Activated CD8-positive, alpha-beta T cell treated with anti-CD3 and anti-CD28 coated beads, Interleukin-2, amount 10 ng/mL, durations not matched to agents 7 days and 5 days (primary cell): ENCODE results near the gene KIAA1191. TPM values are rescaled to one million over a fixed set of nuclear protein-coding genes. Genes with fewer than 3 reads are reported as not detected.
"Not testable (repeated sequence)": the region's sequence is repeated elsewhere in the genome, so short reads cannot be mapped to it uniquely, and the experiment has no call there.

Source experiments
- ATAC-seq: fragments of 150-1000 bp; cut with Tn5 transposase; one replicate; pipeline ENCODE4 v1.10.0; 2021; ENCODE audit warnings: moderate library complexity
- CTCF ChIA-PET: fragments of 350-600 bp; sonication (Branson Sonifier 250); formaldehyde crosslinking; loops from one replicate; lab custom pipeline; 2021; ENCODE audit warnings: antibody characterized with exemption; lab: Charles Lee
- POLR2A ChIA-PET: fragments of 350-600 bp; sonication (Branson Sonifier 250); formaldehyde crosslinking; loops from one replicate; lab custom pipeline; 2021; ENCODE audit warnings: antibody characterized with exemption; lab: Charles Lee
- DNase-seq: peaks from one replicate; pipeline ENCODE4 v3.0.0-alpha.2; 2020
- H3K27ac Mint-ChIP-seq: one replicate; pipeline ENCODE4 v1.8.0; 2021; ENCODE audit warnings: mild to moderate bottlenecking, mixed read lengths
- H3K27me3 Mint-ChIP-seq: one replicate; pipeline ENCODE4 v1.8.0; 2021; ENCODE audit warnings: low read depth, mixed read lengths
- H3K36me3 Mint-ChIP-seq: one replicate; pipeline ENCODE4 v1.8.0; 2021; ENCODE audit warnings: low read depth, mixed read lengths
- H3K4me1 Mint-ChIP-seq: one replicate; pipeline ENCODE4 v1.8.0; 2021; ENCODE audit warnings: low read depth, mixed read lengths
- H3K4me3 Mint-ChIP-seq: one replicate; pipeline ENCODE4 v1.8.0; 2021; ENCODE audit warnings: mild to moderate bottlenecking, mixed read lengths
- H3K9me3 Mint-ChIP-seq: one replicate; pipeline ENCODE4 v1.8.0; 2022; ENCODE audit warnings: mixed read lengths; ENCODE audit not compliant: insufficient read depth
- microRNA-seq: library from miRNA; unstranded; fragments of <30 nt; microRNA quantifications from one replicate; pipeline ENCODE4 v1.2.0, GENCODE V29; 2022
- total RNA-seq, 2 experiments: library from RNA; stranded (reverse); gene quantifications; one replicate each; pipeline ENCODE4 v1.2.3, GENCODE V29; 2021

The KIAA1191 gene
- total RNA-seq, 2 experiments from 2014 or later, result 51.0 to 55.7 TPM

DNA sequence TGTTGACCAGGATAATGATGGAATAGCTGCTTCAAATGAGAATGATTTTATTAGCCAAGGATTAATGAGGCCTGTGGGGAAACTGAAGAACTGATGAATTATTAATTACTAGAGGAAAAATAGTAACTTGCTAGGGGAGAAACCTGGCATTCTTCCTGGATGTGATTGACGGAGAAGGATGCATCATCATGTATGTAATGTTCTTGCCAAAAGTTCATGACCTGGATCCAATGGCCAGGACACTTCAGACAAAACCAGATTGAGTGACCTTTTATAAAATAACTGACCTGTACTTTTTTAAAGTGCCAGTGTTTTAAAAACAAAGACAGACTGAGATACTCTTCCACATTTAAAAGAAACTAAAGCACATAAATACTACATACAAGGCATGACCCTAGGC is 23.7 kb downstream of the KIAA1191 start:
- DNase-seq (no peak), ATAC-seq (no peak)
- CTCF ChIA-PET, result no interaction called here
- peaks cover 27% of the 10 kb centered on the region for H3K36me3 Mint-ChIP-seq
- H3K9me3 Mint-ChIP-seq, result peaks cover 11% of the 10 kb centered on the region
- no peaks in the 10 kb centered on the region for H3K27me3 Mint-ChIP-seq
- no peak overlapping the region for H3K4me3 Mint-ChIP-seq
- no peaks in the 10 kb centered on the region for H3K4me1 Mint-ChIP-seq
- H3K27ac Mint-ChIP-seq, result no peak overlapping the region
- POLR2A ChIA-PET, result no interaction called here

DNA sequence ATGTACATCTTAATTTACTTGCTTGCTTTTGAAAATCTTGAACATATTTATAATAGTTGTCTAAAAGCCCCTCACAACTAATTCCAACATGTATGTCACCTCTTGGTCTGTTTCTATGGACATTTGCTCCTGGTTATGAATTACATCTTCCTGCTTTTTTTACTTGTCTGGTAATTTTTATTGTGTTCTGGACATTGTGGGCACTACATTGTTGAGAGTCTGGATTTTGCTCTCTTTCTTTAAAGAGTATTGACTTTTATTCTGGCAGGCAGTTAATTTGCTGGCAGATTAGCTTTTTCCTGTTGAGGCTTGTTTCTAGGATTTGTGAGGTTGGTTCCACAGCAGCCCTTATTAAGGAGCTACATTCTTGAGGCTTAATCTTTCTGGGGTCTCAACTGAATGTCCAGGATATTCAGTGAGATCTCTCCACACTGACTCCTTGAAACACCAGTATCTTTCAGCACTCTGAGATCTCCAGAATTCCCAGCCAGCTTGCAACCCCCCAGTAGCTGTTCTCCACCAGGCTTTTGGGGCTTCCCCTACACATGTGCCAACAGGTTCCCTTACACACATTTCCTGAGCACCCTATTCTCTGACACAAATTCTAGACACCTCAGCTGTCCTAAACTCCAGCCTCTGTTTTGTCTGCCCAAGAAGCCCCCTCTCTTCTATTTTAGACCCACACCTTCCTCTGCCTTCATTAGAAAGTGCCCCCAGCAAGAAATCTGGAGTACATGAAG is 27.4 kb downstream of the KIAA1191 start:
- no peaks in the 10 kb centered on the region for H3K27me3 Mint-ChIP-seq
- ATAC-seq (no peak), DNase-seq (no peak)
- no peak overlapping the region for H3K4me3 Mint-ChIP-seq
- POLR2A ChIA-PET, result no interaction called here
- CTCF ChIA-PET, result interaction anchor here (0.7 kb wide), 1 partner anchor 41 kb away, joined by 3 read pairs; no protein-coding TSS in a partner anchor
- peaks cover 11% of the 10 kb centered on the region for H3K9me3 Mint-ChIP-seq
- no peaks in the 10 kb centered on the region for H3K4me1 Mint-ChIP-seq
- no peak overlapping the region for H3K27ac Mint-ChIP-seq
- H3K36me3 Mint-ChIP-seq, result peaks cover 26% of the 10 kb centered on the region

DNA sequence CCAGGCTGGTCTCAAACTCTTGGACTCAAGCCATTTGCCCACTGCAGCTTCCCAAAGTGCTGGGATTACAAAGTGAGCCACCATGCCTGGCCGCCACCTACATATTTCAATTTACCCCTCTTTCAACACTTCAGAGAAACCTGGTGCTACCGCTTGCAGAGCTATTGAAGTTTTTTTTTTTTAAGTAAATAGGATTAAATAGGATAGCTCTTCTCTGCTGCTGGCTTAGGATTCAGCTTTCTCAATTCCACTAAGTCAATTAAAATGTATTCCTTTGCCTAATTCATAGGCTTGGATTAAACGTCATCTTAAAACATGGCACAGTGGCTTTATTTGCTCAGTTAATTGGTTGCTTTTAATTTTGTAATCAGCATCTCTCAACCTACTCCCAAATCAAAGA is 41.0 kb downstream of the KIAA1191 start:
- ChIA-PET POLR2A (no interaction called here), CTCF (interaction anchor here (1.5 kb wide), 1 partner anchor 41 kb away, joined by 3 read pairs; the partner anchor contains the start of gene KIAA1191)
- H3K9me3 Mint-ChIP-seq, result no peaks in the 10 kb centered on the region

DNA sequence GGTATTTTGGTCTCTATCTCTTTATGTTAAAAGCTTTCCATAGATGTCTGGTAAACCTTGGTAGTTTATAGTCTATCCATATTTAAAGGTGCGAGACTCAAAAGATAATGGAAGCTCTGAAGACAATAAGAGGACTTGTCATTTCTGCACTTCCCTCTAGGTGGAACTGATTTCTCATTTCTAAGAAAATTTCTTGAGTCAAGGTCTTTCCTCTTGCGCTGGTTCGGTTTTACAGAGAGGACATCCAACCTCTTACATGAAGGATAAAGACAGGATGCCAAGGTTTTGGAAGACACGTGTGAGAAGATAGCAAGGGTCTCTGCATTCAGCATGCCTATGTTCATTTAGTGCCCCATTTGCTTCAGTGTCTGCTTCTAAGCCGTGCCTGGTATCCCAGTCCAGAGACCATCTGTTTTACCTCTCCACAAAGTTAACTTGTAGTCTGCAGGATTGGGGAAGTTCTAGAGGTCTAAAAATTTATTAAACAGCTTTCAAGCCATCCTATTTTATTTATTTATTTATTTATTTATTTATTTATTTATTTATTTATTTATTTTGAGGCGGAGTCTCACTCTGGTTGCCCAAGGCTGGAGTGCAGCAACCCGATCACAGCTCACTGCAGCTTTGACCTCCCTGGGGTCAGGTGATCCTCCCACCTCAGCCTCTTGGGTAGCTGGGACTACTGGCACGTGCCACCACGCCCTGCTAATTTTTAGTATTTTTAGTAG is 41.6 kb downstream of the KIAA1191 start:
- ChIA-PET POLR2A (no interaction called here), CTCF (interaction anchor here (1.5 kb wide), 1 partner anchor 42 kb away, joined by 3 read pairs; the partner anchor contains the start of gene KIAA1191)
- no peak overlapping the region for H3K27ac Mint-ChIP-seq
- no peaks in the 10 kb centered on the region for H3K4me1 Mint-ChIP-seq
- no peak for DNase-seq
- peaks cover 21% of the 10 kb centered on the region for H3K36me3 Mint-ChIP-seq
- no peak for ATAC-seq
- H3K27me3 Mint-ChIP-seq, result no peaks in the 10 kb centered on the region
- H3K4me3 Mint-ChIP-seq, result no peak overlapping the region
- H3K9me3 Mint-ChIP-seq, result no peaks in the 10 kb centered on the region

More for the DNA sequence above, 41.0 kb downstream of the KIAA1191 start:
- Mint-ChIP-seq H3K4me3 (no peak overlapping the region), H3K4me1 (no peaks in the 10 kb centered on the region), H3K36me3 (peaks cover 16% of the 10 kb centered on the region), H3K27me3 (no peaks in the 10 kb centered on the region), H3K27ac (no peak overlapping the region)
- ATAC-seq (no peak), DNase-seq (no peak)

DNA sequence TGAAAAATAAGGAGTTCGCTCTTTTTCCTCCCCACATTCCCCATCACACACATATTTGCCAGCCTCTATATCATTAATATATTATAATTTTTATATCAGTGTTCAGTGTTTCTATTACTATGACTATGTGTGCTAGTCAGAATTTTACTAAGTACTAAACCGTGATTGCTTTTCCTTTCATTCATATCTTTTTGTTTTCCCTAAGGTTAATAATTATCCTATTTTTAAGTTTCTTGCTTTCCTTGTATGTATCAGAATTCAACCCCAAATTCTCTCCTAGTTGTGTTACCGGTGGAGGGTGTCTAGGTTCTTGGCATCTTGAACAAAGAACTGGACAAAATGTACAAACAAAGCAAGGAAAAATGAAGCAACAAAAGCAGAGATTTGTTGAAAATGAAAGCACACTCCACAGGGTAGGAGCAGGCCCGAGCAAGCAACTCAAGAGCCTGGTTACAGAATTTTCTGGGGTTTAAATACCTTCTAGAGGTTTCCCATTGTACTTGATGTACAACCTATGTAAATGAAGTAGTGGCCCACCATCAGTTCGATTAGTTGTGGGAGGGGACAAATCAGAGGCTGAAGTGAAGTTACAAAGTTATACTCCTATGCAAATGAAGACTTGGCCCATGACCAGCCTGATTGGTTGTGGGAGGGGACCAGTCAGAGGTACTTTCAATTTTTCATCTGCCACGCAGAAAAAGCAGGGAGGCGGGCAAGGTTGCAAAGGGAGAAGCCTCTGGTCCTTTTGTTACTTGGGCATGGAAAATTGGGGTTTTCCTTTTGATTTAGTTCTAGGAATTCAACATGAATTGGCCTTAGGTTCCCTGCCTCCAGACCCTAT is 43.8 kb downstream of the KIAA1191 start:
- ATAC-seq (no peak), DNase-seq (no peak)
- Mint-ChIP-seq H3K4me1 (no peaks in the 10 kb centered on the region), H3K9me3 (no peaks in the 10 kb centered on the region), H3K27ac (no peak overlapping the region), H3K36me3 (peaks cover 29% of the 10 kb centered on the region), H3K4me3 (no peak overlapping the region), H3K27me3 (no peaks in the 10 kb centered on the region)
- ChIA-PET POLR2A (no interaction called here), CTCF (no interaction called here)

DNA sequence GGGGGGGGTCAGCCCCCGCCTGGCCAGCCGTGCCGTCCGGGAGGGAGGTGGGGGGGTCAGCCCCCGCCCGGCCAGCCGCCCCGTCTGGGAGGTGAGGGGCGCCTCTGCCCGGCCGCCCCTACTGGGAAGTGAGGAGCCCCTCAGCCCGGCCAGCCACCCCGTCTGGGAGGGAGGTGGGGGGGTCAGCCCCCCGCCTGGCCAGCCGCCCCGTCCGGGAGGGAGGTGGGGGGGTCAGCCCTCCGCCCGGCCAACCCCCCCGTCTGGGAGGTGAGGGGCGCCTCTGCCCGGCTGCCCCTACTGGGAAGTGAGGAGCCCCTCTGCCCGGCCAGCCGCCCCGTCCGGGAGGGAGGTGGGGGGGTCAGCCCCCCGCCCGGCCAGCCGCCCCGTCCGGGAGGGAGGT is 56.2 kb downstream of the KIAA1191 start:
- H3K36me3 Mint-ChIP-seq, result peaks cover 33% of the 10 kb centered on the region
- ATAC-seq, H3K27ac Mint-ChIP-seq, CTCF ChIA-PET, H3K9me3 Mint-ChIP-seq, DNase-seq, H3K27me3 Mint-ChIP-seq, H3K4me3 Mint-ChIP-seq, H3K4me1 Mint-ChIP-seq, POLR2A ChIA-PET: not testable (repeated sequence)

Small RNA genes within 50 kb of the gene (microRNA-seq; reads per million reads assigned to microRNA genes)
- gene MIR1271, result 6.9 reads per million, percentile 13 among the genes with 10 or more reads in this experiment

Other genes with a start within 250 kb of the KIAA1191 start
- gene SIMC1, start 123.3 kb downstream of the KIAA1191 start, total RNA-seq, result 10 to 100 TPM; 25.7 to 26.3 TPM
- 10 to 100 TPM in 1 of 2 experiments, 1 to 10 TPM in 1; 8.6 to 11.0 TPM for gene ARL10, start 3.7 kb upstream of the KIAA1191 start, total RNA-seq
- 10 to 100 TPM; 44.5 to 46.3 TPM for gene NOP16, start 26.8 kb upstream of the KIAA1191 start, total RNA-seq
- gene HIGD2A, start 27.0 kb upstream of the KIAA1191 start, total RNA-seq, result 100 to 1,000 TPM; 129 to 142 TPM
- 10 to 100 TPM; 65.4 to 67.7 TPM for gene CLTB, start 54.8 kb upstream of the KIAA1191 start, total RNA-seq
- gene FAF2, start 86.6 kb upstream of the KIAA1191 start, total RNA-seq, result 10 to 100 TPM; 31.3 to 31.4 TPM
- gene RNF44, start 175.6 kb upstream of the KIAA1191 start, total RNA-seq, result 10 to 100 TPM; 88.3 to 92.7 TPM
- 1 to 10 TPM; 2.1 to 2.2 TPM for gene CDHR2, start 187.6 kb upstream of the KIAA1191 start, total RNA-seq
- 1 to 10 TPM; 1.9 to 2.5 TPM for gene GPRIN1, start 248.4 kb upstream of the KIAA1191 start, total RNA-seq